GM18907 (cell line): ENCODE data around the gene MYZAP.

Experiments used
- ATAC-seq: cut with Tn5 transposase; IDR thresholded peaks from one replicate; pipeline ENCODE4 v1.9.1; 2021; ENCODE audit warnings: mild to moderate bottlenecking, moderate library complexity; ENCODE audit not compliant: unreplicated experiment

Gene MYZAP

GRCh38 chr15:57655809-57656208 is 64.1 kb downstream of the MYZAP start:
- no peak for ATAC-seq

- ATAC-seq: no peak
Measured at GRCh38 chr15:57656434-57656833, 64.7 kb downstream of the MYZAP start.

GRCh38 chr15:57657619-57658018 is 65.9 kb downstream of the MYZAP start:
- no peak for ATAC-seq

GRCh38 chr15:57662091-57662744 is 70.5 kb downstream of the MYZAP start:
- ATAC-seq: no peak

GRCh38 chr15:57662802-57663201 is 71.1 kb downstream of the MYZAP start:
- ATAC-seq: no peak

GRCh38 chr15:57663262-57663661 is 71.6 kb downstream of the MYZAP start:
- no peak for ATAC-seq

- ATAC-seq: no peak
Measured at GRCh38 chr15:57665194-57665593, 73.5 kb downstream of the MYZAP start.

GRCh38 chr15:57665939-57666338 is 74.2 kb downstream of the MYZAP start:
- no peak for ATAC-seq

GRCh38 chr15:57667171-57667849 is 75.6 kb downstream of the MYZAP start:
- no peak for ATAC-seq

GRCh38 chr15:57668016-57668415 is 76.3 kb downstream of the MYZAP start:
- ATAC-seq: no peak

- no peak for ATAC-seq
Measured at GRCh38 chr15:57671636-57672035, 79.9 kb downstream of the MYZAP start.

- ATAC-seq: no peak
Measured at GRCh38 chr15:57675481-57676181, 83.9 kb downstream of the MYZAP start.

GRCh38 chr15:57676585-57676984 is 84.9 kb downstream of the MYZAP start:
- no peak for ATAC-seq

- no peak for ATAC-seq
Measured at GRCh38 chr15:57677204-57677603, 85.5 kb downstream of the MYZAP start.

GRCh38 chr15:57680021-57680420 is 88.3 kb downstream of the MYZAP start:
- ATAC-seq: no peak

- ATAC-seq: no peak
Measured at GRCh38 chr15:57681011-57681410, 89.3 kb downstream of the MYZAP start.

- no peak for ATAC-seq
Measured at GRCh38 chr15:57683481-57683880, 91.8 kb downstream of the MYZAP start.

- no peak for ATAC-seq
Measured at GRCh38 chr15:57684491-57685151, 92.9 kb downstream of the MYZAP start.

- ATAC-seq: no peak
Measured at GRCh38 chr15:57685306-57686095, 93.8 kb downstream of the MYZAP start.

GRCh38 chr15:57686657-57687056 is 95.0 kb downstream of the MYZAP start:
- ATAC-seq: no peak
